ENCODE data around the gene RPL18. TPM values are rescaled to one million over a fixed set of nuclear protein-coding genes. Genes with fewer than 3 reads are reported as not detected.
"Not testable (repeated sequence)": the region's sequence is repeated elsewhere in the genome, so short reads cannot be mapped to it uniquely, and the experiment has no call there.

The RPL18 gene
- total RNA-seq, result 2,431 TPM

- peaks cover 65% of the 10 kb centered on the region for H3K4me1 ChIP-seq (ENCODE audit: insufficient read depth, low read length)
- H3K4me3 ChIP-seq (ENCODE audit: low read length), result peak within 1 kb of the TSS; percentile 99
- no peaks in the 10 kb centered on the region for H3K9me3 ChIP-seq (ENCODE audit: low read depth, low read length)
- no peaks in the 10 kb centered on the region for H3K27me3 ChIP-seq (ENCODE audit: insufficient read depth, low read length)
These were observed at the start of gene RPL18, which contains the start of gene SPHK2 for GRCh38 chr19:48618916-48619691. Gene RPL18, minus strand, starts transcription at chr19:48619178. Its CDS starts 35 bp downstream, at chr19:48619143. Gene SPHK2, plus strand, starts transcription at chr19:48619506. Its CDS starts 1,009 bp downstream, at chr19:48620515.

DNA sequence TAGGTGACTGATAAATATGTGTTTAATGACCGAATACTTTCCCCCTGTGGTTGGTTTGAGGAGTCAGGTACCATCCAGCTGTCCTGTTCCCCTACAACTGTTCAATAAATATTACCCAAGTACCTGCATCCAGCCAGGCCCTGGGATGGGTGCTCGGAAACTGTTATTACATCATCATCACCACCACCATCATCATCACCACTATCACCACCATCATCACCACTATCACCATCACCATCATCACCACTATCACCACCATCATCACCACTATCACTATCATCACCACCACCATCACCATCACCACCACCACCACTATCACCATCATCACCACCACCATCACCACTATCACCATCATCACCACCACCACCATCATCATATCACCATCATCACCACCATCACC lies 49.8 kb upstream of the RPL18 start:
- no peaks in the 10 kb centered on the region for H3K9me3 ChIP-seq (ENCODE audit: low read depth, low read length)
- H3K4me3 ChIP-seq (ENCODE audit: low read length), result no peak overlapping the region
- H3K4me1 ChIP-seq (ENCODE audit: insufficient read depth, low read length), result no peaks in the 10 kb centered on the region
- no peaks in the 10 kb centered on the region for H3K27me3 ChIP-seq (ENCODE audit: insufficient read depth, low read length)

DNA sequence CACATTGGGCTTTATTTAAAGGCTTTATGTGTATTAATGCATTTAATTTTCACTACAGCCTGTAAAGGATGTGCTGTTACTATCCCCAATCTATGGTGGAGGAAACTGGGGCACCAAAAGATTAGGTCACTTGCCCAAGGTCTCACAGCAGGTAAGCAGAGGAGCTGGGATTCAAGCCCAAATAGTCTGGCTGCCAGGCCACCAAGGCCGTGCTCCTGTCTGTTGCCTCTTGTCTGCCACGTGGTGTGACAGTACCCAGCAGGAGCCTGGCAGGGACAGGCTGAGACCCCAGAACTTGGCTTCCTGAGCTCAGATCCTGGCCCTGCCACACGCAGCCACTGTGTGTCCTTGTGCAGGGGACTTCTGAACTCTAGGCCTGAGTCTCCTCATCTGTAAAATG lies 49.4 kb upstream of the RPL18 start:
- H3K27me3 ChIP-seq (ENCODE audit: insufficient read depth, low read length), result no peaks in the 10 kb centered on the region
- H3K4me3 ChIP-seq (ENCODE audit: low read length), result no peak overlapping the region
- no peaks in the 10 kb centered on the region for H3K4me1 ChIP-seq (ENCODE audit: insufficient read depth, low read length)
- H3K9me3 ChIP-seq (ENCODE audit: low read depth, low read length), result no peaks in the 10 kb centered on the region

DNA sequence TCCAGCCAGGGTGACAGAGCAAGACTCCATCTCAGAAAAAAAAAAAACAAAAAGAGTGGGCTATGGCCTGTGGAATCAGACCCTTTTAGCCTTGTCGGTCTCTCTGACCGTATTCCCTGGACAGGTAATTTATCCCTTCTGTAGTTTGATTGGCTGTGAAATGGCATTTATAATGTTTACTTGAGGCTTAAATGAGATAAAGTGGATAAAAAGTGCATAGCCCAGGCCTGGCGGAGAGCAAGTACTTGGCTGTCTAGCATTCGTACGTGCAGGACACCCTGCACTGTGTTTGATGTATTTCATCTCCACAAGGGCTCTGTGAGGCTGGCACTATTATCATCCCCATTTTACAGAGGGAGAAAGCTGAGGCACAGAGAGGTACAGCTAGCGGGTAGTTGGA lies 46.8 kb upstream of the RPL18 start:
- Histone ChIP-seq H3K4me1 (ENCODE audit: insufficient read depth, low read length) (peaks cover 6% of the 10 kb centered on the region), H3K4me3 (ENCODE audit: low read length) (no peak overlapping the region), H3K9me3 (ENCODE audit: low read depth, low read length) (no peaks in the 10 kb centered on the region), H3K27me3 (ENCODE audit: insufficient read depth, low read length) (no peaks in the 10 kb centered on the region)

- H3K4me3 ChIP-seq (ENCODE audit: low read length), result no peak overlapping the region
- peaks cover 12% of the 10 kb centered on the region for H3K4me1 ChIP-seq (ENCODE audit: insufficient read depth, low read length)
- H3K27me3 ChIP-seq (ENCODE audit: insufficient read depth, low read length), result no peaks in the 10 kb centered on the region
- no peaks in the 10 kb centered on the region for H3K9me3 ChIP-seq (ENCODE audit: low read depth, low read length)
These were observed 45.5 kb upstream of the RPL18 start for GRCh38 chr19:48664476-48664875.

GRCh38 chr19:48663667-48664066 lies 44.7 kb upstream of the RPL18 start:
- Histone ChIP-seq H3K4me3 (ENCODE audit: low read length) (no peak overlapping the region), H3K9me3 (ENCODE audit: low read depth, low read length) (no peaks in the 10 kb centered on the region), H3K4me1 (ENCODE audit: insufficient read depth, low read length) (peaks cover 12% of the 10 kb centered on the region), H3K27me3 (ENCODE audit: insufficient read depth, low read length) (no peaks in the 10 kb centered on the region)

GRCh38 chr19:48661711-48662090 lies 42.7 kb upstream of the RPL18 start:
- Histone ChIP-seq H3K27me3 (ENCODE audit: insufficient read depth, low read length) (no peaks in the 10 kb centered on the region), H3K4me1 (ENCODE audit: insufficient read depth, low read length) (peaks cover 12% of the 10 kb centered on the region), H3K9me3 (ENCODE audit: low read depth, low read length) (no peaks in the 10 kb centered on the region), H3K4me3 (ENCODE audit: low read length) (no peak overlapping the region)

- Histone ChIP-seq H3K4me3 (ENCODE audit: low read length) (no peak overlapping the region), H3K9me3 (ENCODE audit: low read depth, low read length) (no peaks in the 10 kb centered on the region), H3K4me1 (ENCODE audit: insufficient read depth, low read length) (peaks cover 12% of the 10 kb centered on the region), H3K27me3 (ENCODE audit: insufficient read depth, low read length) (no peaks in the 10 kb centered on the region)
These were observed 42.1 kb upstream of the RPL18 start for GRCh38 chr19:48660852-48661710.

- Histone ChIP-seq H3K27me3 (ENCODE audit: insufficient read depth, low read length) (no peaks in the 10 kb centered on the region), H3K9me3 (ENCODE audit: low read depth, low read length) (no peaks in the 10 kb centered on the region), H3K4me3 (ENCODE audit: low read length) (no peak overlapping the region), H3K4me1 (ENCODE audit: insufficient read depth, low read length) (peaks cover 12% of the 10 kb centered on the region)
These were observed 40.8 kb upstream of the RPL18 start for GRCh38 chr19:48659768-48660167.

GRCh38 chr19:48658483-48658882 lies 39.5 kb upstream of the RPL18 start:
- Histone ChIP-seq H3K27me3 (ENCODE audit: insufficient read depth, low read length) (no peaks in the 10 kb centered on the region), H3K4me1 (ENCODE audit: insufficient read depth, low read length) (peaks cover 12% of the 10 kb centered on the region), H3K4me3 (ENCODE audit: low read length) (no peak overlapping the region), H3K9me3 (ENCODE audit: low read depth, low read length) (no peaks in the 10 kb centered on the region)

GRCh38 chr19:48657828-48658227 lies 38.9 kb upstream of the RPL18 start:
- not testable (repeated sequence) for H3K27me3 ChIP-seq (ENCODE audit: insufficient read depth, low read length); H3K4me3 ChIP-seq (ENCODE audit: low read length); H3K9me3 ChIP-seq (ENCODE audit: low read depth, low read length)
- peaks cover 16% of the 10 kb centered on the region for H3K4me1 ChIP-seq (ENCODE audit: insufficient read depth, low read length)

- Histone ChIP-seq H3K27me3 (ENCODE audit: insufficient read depth, low read length) (no peaks in the 10 kb centered on the region), H3K4me1 (ENCODE audit: insufficient read depth, low read length) (peaks cover 18% of the 10 kb centered on the region), H3K4me3 (ENCODE audit: low read length) (no peak overlapping the region), H3K9me3 (ENCODE audit: low read depth, low read length) (no peaks in the 10 kb centered on the region)
These were observed 38.0 kb upstream of the RPL18 start for GRCh38 chr19:48656840-48657474.

DNA sequence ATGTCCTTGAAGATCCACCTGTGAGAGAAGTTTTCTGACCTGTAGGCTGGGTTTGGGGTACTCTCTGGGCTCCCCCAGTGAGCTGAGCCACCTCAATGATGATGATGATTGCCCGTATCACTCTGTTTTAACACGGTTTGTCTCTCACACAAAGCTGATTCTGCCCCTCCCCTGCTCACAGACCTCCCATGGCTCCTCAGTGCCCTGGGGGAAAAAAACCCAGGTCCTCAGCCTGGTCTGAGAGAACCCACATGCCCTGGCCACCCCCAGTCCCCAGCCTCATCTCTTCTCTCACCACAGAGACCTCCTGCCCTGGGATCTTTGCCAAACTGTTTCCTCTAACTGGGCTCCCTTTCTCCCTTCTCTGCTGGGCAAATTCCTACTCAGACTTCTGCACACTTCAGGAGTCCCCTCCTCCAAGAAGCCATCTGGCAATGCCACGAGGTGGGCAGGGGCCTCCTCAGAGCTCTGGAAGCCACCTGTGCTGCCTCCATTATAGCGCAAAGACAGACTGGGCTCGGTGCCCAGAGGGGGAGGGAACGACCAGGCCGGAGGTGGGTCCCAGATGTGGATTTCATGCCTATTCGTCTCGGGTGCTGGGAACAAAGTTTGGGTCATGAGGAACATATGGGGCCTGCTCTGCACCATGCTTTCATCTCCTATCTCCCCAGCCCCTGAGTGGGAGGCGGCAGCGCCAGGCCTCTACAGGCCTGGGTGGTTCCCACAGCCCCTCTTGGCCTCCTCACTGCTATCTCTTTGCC lies 35.5 kb upstream of the RPL18 start:
- no peak overlapping the region for H3K4me3 ChIP-seq (ENCODE audit: low read length)
- H3K27me3 ChIP-seq (ENCODE audit: insufficient read depth, low read length), result no peaks in the 10 kb centered on the region
- peaks cover 9% of the 10 kb centered on the region for H3K4me1 ChIP-seq (ENCODE audit: insufficient read depth, low read length)
- H3K9me3 ChIP-seq (ENCODE audit: low read depth, low read length), result no peaks in the 10 kb centered on the region

DNA sequence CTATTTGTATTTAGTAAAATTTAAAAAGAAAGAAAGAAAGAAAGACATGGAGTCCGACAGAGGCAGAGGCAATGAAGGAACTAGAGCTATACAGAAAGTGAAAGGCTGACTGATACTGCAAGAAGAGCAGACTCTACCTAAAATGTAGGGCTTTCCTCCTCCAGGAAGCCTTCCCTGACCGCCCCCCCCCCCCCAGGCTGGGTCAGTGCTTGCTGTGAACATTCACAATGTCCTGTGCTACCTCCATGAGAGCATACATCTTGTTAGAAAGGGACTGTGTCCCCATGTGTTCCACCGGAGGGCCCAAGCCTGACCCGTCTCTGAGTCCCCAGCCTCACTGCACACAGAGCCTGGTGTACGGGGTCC lies 32.7 kb upstream of the RPL18 start:
- Histone ChIP-seq H3K4me1 (ENCODE audit: insufficient read depth, low read length) (peaks cover 26% of the 10 kb centered on the region), H3K27me3 (ENCODE audit: insufficient read depth, low read length) (no peaks in the 10 kb centered on the region), H3K4me3 (ENCODE audit: low read length) (no peak overlapping the region), H3K9me3 (ENCODE audit: low read depth, low read length) (no peaks in the 10 kb centered on the region)

Measured in mononuclear cell (primary cell).